DLD1 (cell line): ENCODE results near the gene C3orf22.

Source experiments
- in situ Hi-C: cut with HindIII; loops from 2 replicates; pipeline ENCODE4 v1.10.0; 2017; ENCODE audit warnings: low sequenced_read_pairs

C3orf22 gene

DNA sequence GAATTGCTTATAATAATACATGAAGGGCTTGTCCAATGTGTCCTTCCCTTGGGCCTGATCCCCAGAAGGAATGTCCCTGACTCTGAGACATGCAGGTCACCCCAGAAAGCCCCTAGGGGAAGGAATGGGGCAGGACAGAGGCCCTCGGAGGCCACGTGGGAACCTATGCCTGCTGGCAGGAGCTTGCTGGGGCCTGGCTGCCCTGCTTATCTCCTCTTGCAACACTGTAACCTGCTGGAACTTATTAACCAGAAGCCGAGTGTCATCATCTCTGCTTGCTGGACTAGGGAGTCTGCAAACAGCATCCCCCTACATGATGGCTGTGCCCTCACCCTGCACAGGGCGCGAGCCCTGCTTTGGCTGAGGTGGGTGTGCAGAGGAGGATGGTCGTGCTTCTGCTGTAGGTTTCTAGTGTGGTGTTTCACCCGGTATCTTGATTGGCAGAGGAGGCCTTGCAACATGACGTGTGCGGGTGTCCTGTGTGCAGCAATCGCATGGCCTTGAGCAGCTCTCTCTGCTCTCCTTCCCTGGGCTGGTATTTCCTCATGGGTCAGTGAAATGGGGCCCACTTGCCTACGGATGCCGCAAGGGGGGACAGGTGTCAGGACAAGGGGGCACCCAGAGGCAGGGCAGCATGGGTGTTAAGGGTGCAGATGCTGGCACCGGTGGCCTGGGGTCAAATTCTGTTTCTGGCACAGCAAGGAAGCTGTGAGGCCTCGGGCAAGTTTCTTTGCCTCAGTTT, 29.8 kb downstream of the C3orf22 start:
- in situ Hi-C loops: no loop called here

DNA sequence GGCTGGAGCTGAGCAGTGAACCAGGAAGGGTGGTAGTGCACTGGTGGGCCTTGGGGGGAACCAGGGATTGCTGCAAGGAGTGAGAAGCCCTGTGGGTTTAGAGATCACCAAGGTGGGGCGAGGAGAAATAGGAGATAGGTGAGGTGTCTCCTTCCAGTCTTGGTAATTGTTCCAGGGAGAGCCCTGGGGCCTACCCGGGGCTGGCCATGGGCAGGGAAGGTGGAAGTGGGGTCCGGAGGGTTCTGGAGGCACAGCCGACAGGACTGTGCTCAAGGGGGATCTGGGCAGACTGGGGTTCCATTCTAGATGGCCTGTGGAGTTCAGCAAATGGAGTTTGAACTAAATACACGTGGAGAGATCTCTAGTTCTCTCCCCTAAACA, 30.3 kb downstream of the C3orf22 start:
- in situ Hi-C loops: no loop called here

DNA sequence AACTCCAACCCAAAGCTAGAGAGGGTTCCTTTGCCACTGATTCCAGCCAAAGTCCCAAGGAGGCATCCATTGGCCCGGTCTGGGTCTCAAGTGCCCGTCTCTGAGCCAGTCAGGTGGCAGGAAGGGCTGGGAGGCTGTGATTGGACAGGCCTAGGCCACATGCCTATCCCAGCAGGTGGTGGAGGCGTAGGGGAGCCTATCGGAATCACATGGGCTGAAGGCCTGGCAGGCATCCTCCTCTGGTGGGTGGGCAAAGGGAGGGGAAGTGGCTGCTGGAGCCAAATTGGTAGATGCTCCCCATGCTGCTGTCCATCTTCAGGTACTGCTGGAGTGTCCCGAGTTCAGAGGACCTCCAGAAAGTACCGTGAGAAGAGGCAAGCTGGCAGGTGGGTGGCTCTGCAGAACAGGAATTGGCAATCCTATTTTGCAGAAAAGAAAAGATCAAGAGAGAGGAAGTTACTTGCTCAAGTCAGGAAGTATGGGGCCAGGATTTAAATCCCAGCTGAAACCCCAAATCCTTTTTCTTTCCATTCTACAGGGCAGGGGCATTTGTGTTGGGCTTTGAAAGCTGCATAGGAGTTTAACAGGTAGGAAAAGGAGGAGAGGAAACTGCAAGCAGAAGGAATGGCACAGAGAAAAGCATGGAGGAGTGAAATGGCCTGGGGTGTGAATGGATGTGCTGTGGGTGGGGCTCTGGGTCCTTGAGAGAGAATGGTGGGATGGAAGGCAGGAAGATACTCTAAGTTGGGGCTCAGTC, 31.1 kb downstream of the C3orf22 start:
- in situ Hi-C loops: no loop called here

DNA sequence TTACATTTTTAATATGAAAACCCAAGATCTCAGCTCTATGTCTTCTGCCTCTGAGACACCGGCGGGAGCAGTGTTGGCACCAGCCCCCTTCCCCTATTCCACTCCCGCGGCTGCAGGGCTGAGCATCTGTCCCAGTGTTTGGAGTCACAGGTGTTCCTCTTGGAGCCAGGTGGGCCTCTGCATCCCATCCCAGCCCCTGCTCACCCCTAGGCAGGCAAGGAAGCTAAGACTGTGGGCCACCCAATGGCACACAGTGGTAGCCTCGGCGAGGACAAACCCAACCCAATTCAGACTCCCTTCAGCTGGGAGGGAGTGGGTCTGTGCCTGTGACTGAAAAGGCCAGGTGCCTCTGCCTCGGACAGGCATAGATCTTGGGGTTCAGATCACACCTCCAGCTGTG, 31.7 kb downstream of the C3orf22 start:
- in situ Hi-C loops: no loop called here

DNA sequence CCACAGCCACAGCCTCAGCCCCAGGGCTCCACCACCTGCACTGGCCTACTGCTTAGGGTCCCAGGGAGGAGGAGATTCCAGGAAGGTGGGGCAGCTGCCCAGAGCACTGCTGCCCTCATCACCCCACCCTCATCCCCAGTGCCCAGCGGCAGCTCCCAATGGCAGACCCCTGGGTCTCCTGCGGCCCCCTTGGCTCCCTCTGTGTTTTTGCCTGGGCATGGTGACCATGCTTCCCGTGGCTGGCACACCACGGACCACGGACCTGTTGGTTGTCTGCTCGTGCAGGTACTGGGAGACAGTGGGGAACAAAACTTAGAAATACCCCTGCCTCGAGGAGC, 32.1 kb downstream of the C3orf22 start:
- in situ Hi-C loops: no loop called here

DNA sequence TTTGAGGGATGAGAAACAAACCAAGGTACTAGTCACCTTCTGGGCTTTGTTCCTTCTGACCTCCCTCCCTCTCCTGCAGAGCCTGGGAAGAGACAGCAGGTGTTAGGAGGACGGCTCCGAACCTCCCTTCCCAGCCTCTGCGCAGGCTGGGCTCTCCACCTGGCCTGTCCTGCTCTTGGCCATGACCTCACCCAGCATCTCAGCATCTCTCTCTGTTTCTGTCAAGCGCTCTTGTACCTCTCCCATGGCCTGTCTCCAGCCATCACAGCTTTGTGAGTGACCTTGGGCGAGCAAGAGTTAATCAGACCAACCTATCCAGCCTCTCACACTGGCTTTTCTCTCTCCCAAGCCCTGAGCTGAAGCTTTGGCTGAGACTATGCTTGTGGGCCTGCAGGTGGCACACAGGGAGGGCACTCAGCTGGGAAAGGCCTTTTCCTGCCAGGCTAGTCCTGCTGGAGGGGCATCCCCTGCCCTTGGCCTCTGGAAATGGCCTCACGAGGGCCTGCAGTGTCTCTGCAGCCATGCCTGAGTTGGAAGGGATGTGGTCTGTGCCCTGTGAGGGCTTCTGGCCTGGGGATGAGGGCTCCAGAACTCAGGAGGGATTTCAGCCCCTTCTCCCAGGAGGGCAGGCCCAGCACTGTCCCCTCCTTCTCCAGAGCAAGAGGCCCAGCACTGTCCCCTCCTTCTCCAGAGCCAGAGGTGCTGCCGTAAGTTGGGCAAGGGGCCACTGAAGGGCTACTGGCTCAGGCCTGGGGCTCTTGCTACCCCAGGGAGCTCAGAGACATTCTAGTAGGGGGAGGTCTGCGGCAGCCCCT, 32.7 kb downstream of the C3orf22 start:
- in situ Hi-C loops: no loop called here

DNA sequence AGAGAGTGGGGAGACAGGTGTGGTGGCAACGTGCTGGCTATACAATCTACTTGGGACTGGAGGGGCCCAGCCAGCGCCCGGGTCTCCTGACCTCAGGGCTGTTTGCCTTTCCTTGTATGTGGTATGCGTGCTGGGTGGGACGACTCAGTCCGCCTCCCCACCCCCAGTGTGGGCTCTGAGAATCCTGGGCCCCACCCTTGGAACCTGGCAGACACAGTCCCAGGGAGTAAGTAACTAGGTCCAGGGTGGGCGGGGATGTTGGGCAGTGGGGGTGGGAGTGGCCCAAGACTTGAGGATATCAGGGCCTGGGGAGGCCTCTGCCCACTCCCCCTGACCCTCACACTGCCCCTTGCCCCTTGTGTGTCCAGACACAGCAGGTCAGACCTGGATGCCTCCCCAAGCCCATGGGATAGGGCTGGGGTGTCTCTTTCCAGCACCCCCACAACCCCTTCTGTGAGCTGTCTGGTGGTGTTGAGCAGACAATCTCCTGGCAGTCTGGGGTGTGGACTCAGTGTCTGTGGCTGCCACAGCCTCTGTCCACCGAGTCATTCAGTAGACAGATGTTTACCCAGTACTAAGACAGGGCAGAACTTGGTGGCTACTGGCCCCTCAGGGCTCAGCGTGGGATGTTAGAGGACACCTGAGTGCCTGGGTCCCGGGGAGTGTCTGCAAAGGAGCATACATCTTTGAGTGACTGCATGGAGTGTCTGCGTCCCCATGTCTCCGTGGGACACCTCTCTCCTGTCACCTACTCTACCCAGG, 33.5 kb downstream of the C3orf22 start:
- in situ Hi-C loops: no loop called here

DNA sequence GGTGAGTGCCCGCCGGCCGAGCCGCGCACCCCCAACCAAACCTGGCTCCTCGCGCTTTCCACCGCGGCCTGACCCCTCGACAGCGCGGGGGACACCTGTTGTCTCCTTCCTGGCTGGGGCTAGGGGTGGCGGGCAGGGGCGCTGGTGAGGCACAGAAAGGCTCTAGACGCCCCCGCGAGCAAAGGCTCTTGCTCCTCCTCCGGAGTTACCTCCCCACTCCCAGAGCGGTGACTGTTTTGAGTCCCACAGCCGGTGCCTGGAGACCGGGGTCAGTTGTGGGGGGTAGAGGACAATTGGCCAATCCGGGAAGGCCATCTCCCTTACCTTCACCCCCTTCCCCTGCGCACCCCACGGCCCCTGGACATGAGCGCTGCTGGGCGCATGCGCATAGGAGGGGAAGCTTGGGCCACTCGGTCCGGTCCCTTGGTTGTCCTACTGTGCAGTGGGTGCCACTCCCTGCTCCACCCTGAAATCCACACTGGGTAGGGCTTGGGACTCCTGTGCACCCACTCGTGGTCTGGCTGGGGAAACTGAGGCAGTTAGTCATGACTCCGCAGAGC, 34.2 kb downstream of the C3orf22 start:
- in situ Hi-C loops: no loop called here

DNA sequence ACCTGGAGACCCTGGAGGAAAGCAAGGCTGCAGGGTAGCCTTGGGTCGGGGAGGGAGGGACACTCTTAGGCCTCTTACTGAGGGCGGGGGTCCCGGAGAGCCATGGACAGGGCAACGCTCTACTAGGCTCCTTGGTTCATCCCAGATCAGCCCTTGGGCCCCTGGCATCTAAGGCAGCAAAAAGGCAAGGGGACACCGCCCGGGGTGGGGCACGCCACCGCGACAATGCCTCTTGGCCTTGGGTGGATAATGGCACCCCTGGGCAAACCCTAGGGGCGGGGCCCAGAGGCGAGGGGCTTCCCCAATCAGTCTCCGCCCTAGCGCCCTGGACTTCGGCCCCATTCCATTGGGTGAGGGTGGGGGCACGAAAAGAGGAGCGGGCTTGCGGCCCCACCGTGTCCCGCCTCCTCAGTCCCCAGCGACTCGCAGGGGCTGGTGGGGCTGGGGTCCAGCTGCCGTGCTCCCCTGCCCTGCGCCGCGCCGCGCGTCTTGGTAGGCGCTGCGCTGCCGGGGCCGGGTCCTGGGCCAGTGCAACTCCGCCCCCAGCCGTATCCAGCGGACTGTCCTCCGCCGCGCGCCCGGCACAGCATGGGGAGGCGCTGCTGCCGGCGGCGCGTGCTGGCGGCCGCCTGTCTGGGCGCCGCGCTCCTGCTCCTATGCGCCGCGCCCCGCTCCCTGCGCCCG, 34.8 kb downstream of the C3orf22 start, which contains the start of gene CHST13:
Gene CHST13 (plus strand): TSS at position 411 of the 684 bp plus-strand sequence. CDS start 178 bp downstream, at position 589.
- in situ Hi-C loops: no loop called here

DNA sequence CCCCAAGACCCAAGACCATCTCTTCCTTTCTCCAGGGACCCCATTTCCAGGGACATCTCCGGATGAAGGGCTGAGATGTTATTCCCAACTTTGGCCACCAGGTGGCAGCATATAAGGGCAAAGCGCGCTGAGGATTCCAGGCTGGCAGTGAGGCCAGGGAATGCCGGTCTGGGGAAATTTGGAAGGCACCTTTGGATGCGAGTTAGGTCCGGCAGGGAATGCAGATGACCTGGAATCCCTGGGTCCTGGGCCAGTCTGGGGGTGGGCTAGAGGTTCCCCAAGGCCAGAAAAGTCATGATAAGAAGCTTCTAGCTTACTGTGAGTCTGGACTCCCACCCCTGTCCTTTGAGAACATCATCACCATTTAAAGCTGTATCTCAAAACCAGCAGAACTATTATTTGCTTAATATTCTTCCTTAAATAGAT, 36.4 kb downstream of the C3orf22 start:
- in situ Hi-C loops: no loop called here

DNA sequence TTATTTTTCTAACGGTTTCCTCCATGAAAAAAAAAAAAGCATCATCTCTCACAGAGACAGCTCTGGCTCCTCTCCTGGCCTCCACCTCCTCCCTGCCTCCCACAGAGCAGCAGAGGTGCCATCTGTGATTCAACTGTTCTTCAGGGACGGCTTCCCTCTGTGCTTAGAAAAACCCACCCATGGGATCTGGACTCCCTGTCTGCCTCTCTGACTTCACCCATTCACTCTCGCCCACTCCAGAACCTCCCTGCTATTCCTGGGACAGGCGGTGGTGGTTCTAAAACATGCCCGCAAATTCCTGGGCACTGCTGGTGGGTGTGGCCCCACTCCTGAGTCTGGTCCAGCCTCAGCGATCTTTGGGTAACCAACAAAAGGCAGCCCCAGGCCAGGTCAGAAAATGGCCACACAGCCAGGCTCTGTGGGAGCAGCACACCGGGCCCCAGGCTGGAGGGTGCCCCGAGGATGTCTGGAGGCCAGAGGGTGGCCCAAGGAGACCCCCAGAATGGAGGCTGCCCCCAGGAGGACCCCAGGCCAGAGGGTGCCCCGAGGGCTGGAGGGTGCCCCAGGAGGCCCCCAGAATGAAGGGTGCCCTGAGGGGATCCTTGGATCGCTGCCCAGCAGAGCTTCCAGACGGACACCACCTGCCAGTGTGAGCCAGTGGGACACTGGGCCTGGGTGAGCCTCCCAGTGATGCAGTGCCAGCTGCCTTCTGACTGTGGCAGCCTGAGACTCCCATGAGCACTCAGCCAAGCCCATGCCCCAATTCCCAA, 37.4 kb downstream of the C3orf22 start:
- in situ Hi-C loops: no loop called here

DNA sequence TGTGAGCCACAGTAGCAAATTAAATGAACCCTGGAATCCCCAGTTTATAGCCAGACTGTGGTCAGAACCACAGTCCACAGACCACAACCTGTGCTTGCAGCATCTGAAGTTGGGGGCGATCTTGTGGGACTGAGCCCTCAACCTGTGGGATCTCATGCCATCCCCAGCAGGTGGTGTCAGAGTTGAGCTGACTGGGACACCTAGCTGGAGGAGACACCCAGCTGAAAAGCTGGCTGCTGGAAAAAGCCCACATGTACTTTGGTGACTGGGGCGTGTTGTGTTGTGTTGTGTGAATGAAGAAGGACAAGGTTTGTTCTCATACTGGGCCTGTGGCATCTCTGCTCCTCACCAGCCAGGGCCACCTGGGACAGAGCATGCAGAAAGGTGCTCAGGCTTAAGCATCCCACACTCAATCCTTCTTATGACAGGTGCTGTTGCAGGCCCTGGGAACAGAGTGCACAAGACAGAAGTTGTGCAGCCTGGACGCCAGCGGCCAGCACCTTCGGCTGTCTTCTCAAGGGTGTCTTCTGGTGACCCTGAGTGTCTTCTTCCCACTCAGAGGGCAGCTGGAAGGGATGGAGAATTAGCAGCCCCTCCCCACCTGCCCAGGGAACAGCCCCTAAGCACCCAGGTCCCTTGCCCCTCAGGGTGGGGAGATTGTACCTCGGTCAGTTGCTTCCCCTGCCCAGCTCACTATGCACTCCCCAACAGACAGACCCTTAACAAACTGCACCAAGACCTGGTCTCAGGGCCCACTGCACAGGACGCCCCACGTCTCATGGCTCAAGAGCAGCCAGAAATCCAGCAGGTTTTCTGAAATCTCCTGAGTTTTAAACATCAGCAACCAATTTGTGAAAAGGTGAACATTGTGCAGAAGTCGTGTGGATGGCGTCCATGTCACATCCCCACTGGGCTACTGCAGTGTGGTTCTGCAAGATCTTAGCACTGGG, 39.0 kb downstream of the C3orf22 start:
- in situ Hi-C loops: no loop called here

DNA sequence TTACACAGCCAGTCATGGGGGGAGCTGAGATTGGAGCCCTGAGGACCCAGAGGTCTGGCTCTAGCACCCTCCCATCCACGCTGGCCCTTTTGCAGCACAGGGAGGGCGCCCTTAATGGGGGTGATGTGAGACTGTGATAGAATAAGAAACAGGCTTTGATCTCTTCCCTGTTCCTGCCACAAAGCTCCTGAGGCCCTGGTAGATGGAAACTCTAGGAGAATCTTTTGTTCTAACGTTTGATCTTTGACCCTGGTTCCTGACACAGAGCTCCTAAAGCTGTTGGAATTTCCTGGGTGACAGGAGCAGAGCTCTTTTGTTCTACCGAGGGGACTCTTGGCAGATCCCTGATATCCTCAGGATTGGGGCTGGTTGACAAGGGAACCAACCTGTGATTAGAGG, 40.0 kb downstream of the C3orf22 start:
- in situ Hi-C loops: no loop called here

DNA sequence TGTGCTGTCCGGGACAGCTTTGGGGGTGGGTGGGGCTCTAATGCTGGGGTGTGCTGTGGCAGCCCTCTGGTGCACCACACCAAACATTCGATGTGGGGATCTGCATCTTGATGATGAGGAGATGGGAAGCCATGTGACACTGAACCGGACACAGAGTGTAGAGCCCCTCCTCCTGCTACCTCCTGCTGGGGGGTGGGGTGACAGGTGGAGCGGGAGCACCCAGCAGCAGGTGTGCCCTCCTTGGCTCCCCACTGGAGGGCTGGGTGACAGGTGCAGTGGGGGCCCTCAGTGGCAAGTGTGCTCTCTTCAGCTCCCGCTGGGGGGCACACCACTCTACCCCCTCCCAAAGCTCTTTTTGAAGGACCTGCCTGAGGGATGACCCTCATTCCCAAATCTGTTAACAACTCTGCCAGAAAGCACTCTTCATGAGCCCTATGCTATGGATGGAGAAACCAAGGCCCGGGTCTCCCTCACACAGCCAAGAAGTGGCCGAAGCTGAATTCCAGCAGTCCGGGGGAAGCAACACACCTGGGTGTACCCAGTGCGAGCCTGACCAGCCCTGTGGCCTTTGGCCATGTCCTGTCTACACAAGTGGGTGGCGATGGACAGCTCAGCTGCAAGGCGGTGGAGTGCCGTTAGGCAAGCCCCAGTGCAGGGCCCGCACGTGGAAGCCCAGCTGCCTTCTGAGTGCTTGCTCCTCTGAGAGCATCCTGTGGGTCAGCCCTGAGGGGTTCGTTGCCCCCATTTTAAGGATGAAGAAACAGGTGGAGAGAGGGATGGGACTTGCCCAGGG, 40.5 kb downstream of the C3orf22 start:
- in situ Hi-C loops: no loop called here

DNA sequence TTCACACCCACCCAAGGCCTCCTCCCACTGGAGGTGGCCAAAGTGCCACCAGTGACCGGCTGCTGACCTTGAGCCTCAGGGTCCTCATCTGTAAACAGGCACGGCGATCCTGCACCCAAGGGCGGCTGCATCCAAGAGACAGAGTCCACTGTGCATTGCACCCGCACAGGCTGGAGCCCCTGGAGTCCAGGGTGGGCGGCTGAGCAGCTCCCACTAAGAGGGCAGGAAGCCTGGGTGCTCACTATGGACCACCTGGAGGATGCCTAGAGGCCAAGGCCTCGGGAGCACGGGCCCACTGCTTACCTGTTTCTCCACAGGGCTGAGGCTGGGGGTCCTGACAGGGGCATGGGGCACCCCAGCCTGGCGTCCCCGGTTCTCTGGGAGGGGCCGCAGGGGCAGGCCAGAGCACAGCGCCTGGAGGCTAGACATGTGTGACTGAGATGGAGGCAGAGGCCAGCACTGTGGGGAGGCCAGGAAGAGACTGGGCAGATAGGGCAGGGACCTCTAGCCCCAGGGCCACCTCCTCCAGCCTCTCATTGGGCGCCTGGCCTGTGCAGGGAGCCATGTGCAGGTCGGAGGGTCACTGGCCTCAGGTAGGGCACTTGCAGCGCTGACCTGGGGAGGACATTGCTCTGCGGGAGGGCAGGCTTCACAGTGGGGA, 41.3 kb downstream of the C3orf22 start, which contains the start of gene UROC1:
Gene UROC1 (minus strand): TSS at position 483 of the 661 bp plus-strand sequence. CDS start 54 bp downstream, at position 429.
- in situ Hi-C loops: no loop called here

DNA sequence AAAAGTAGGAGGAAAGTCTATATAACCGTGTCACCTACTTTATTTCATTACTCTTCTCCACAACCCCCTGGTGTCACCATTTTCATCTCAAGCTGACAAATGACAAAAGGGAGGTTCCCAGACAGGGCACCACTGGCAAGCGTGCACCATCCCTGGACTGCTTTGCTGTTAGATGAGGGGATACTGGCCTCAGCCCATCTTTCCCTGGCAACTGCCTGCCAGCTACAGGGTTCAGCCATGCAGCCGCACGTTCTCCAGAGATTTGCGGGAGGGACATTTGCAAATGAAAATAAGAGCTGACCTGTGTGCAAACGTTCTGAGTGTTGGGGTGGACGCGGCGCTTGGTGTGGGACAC, 41.8 kb downstream of the C3orf22 start:
- in situ Hi-C loops: no loop called here
